ENCODE data around the gene ITPRIPL1.

Gene ITPRIPL1

GRCh38 chr2:96323849-96324248, 1.3 kb upstream of the ITPRIPL1 start:
- no peak for DNase-seq

GRCh38 chr2:96324721-96325040, 436 bp upstream of the ITPRIPL1 start:
- DNase-seq: peak; percentile 45

GRCh38 chr2:96325884-96326255, 753 bp downstream of the ITPRIPL1 start:
- peak; percentile 39 for DNase-seq

- no peak for DNase-seq
Observed at GRCh38 chr2:96326564-96326963, 1.4 kb downstream of the ITPRIPL1 start.

- no peak for DNase-seq
Observed at GRCh38 chr2:96326990-96327820, 2.1 kb downstream of the ITPRIPL1 start.

- peak; percentile 59 for DNase-seq
Observed at GRCh38 chr2:96329456-96329855, 4.3 kb downstream of the ITPRIPL1 start.

- DNase-seq: no peak
Observed at GRCh38 chr2:96329874-96330273, 4.8 kb downstream of the ITPRIPL1 start.

- no peak for DNase-seq
Observed at GRCh38 chr2:96330407-96330806, 5.3 kb downstream of the ITPRIPL1 start.

GRCh38 chr2:96333708-96334107, 8.6 kb downstream of the ITPRIPL1 start:
- no peak for DNase-seq

- no peak for DNase-seq
Observed at GRCh38 chr2:96336104-96336775, 11.1 kb downstream of the ITPRIPL1 start.

- no peak for DNase-seq
Observed at GRCh38 chr2:96336873-96337272, 11.8 kb downstream of the ITPRIPL1 start.

GRCh38 chr2:96340493-96341414, 15.6 kb downstream of the ITPRIPL1 start:
- no peak for DNase-seq

- DNase-seq: no peak
Observed at GRCh38 chr2:96341641-96342040, 16.5 kb downstream of the ITPRIPL1 start.

- peak; percentile 55 for DNase-seq
Observed at GRCh38 chr2:96342085-96342484, 17.0 kb downstream of the ITPRIPL1 start.

- DNase-seq: no peak
Observed at GRCh38 chr2:96344011-96344410, 18.9 kb downstream of the ITPRIPL1 start.

- no peak for DNase-seq
Observed at GRCh38 chr2:96345438-96345837, 20.3 kb downstream of the ITPRIPL1 start.

GRCh38 chr2:96345868-96346462, 20.8 kb downstream of the ITPRIPL1 start:
- no peak for DNase-seq

GRCh38 chr2:96347395-96347794, 22.3 kb downstream of the ITPRIPL1 start:
- no peak for DNase-seq

GRCh38 chr2:96353032-96353561, 28.0 kb downstream of the ITPRIPL1 start:
- peak; percentile 91 for DNase-seq

- no peak for DNase-seq
Observed at GRCh38 chr2:96353606-96354101, 28.5 kb downstream of the ITPRIPL1 start.

- no peak for DNase-seq
Observed at GRCh38 chr2:96354492-96354891, 29.4 kb downstream of the ITPRIPL1 start.

- DNase-seq: no peak
Observed at GRCh38 chr2:96356889-96357288, 31.8 kb downstream of the ITPRIPL1 start.

- peak; percentile 30 for DNase-seq
Observed at GRCh38 chr2:96359310-96359709, 34.2 kb downstream of the ITPRIPL1 start.

All from hematopoietic multipotent progenitor cell treated with erythropoietin and hydrocortisone succinate and interleukin-3 and kit ligand, for 8 days (in vitro differentiated cells).